ENCODE data around the gene RPP25.

Gene RPP25

GRCh38 chr15:74992619-74993018 lies 36.0 kb upstream of the RPP25 start:
- no peak for DNase-seq
- Histone ChIP-seq H3K4me2 (ENCODE audit: low read depth, low read length) (no peak overlapping the region), H3F3A (ENCODE audit: insufficient read depth, low read length) (no peaks in the 10 kb centered on the region), H3K27me3 (replicated peaks; ENCODE audit: insufficient read depth, low read length) (0 out of 2 replicates have a peak, but pooled peaks cover 3% of the 10 kb centered on the region), H3K27ac (ENCODE audit: low read length) (no peak overlapping the region), H3K9me3 (replicated peaks; ENCODE audit: insufficient read depth, low read length) (no peaks in the 10 kb centered on the region), H3K4me3 (ENCODE audit: low read length) (no peak overlapping the region), H3K9ac (ENCODE audit: low read length) (no peak overlapping the region), H3K4me1 (ENCODE audit: low read length) (no peaks in the 10 kb centered on the region), H3K79me2 (ENCODE audit: low read length) (no peaks in the 10 kb centered on the region), H4K20me1 (ENCODE audit: insufficient read depth, low read length) (no peaks in the 10 kb centered on the region), H3K36me3 (replicated peaks; ENCODE audit: insufficient read depth, low read length) (no peaks in the 10 kb centered on the region), H2AFZ (ENCODE audit: low read length) (no peak overlapping the region), H3K9me2 (replicated peaks; ENCODE audit: insufficient read depth, low read length) (no peaks in the 10 kb centered on the region)
- TF ChIP-seq EZH2phosphoT487 (IDR thresholded peaks at IDR 0.05; ENCODE audit: low read length) = no peak
- no peak for TF ChIP-seq EZH2 (optimal IDR thresholded peaks at IDR 0.05; ENCODE audit: low read depth, low read length)
- TF ChIP-seq CTCF (IDR thresholded peaks at IDR 0.05; ENCODE audit: low read length) = no peak

- H4K20me1 ChIP-seq (ENCODE audit: insufficient read depth, low read length) = no peaks in the 10 kb centered on the region
- no peak overlapping the region for H3K4me2 ChIP-seq (ENCODE audit: low read depth, low read length)
- no peak for DNase-seq
- H3K36me3 ChIP-seq (replicated peaks; ENCODE audit: insufficient read depth, low read length) = no peaks in the 10 kb centered on the region
- H2AFZ ChIP-seq (ENCODE audit: low read length) = no peak overlapping the region
- no peak overlapping the region for H3K27ac ChIP-seq (ENCODE audit: low read length)
- TF ChIP-seq EZH2 (optimal IDR thresholded peaks at IDR 0.05; ENCODE audit: low read depth, low read length) = no peak
- no peak for TF ChIP-seq CTCF (IDR thresholded peaks at IDR 0.05; ENCODE audit: low read length)
- TF ChIP-seq EZH2phosphoT487 (IDR thresholded peaks at IDR 0.05; ENCODE audit: low read length) = no peak
- H3F3A ChIP-seq (ENCODE audit: insufficient read depth, low read length) = no peaks in the 10 kb centered on the region
- H3K27me3 ChIP-seq (replicated peaks; ENCODE audit: insufficient read depth, low read length) = 0 out of 2 replicates have a peak, but pooled peaks cover 3% of the 10 kb centered on the region
- H3K9me2 ChIP-seq (replicated peaks; ENCODE audit: insufficient read depth, low read length) = no peaks in the 10 kb centered on the region
- H3K9ac ChIP-seq (ENCODE audit: low read length) = no peak overlapping the region
- H3K9me3 ChIP-seq (replicated peaks; ENCODE audit: insufficient read depth, low read length) = no peaks in the 10 kb centered on the region
- H3K79me2 ChIP-seq (ENCODE audit: low read length) = no peaks in the 10 kb centered on the region
- H3K4me3 ChIP-seq (ENCODE audit: low read length) = no peak overlapping the region
- H3K4me1 ChIP-seq (ENCODE audit: low read length) = no peaks in the 10 kb centered on the region
Observed at GRCh38 chr15:74989527-74989926, 33.0 kb upstream of the RPP25 start.

GRCh38 chr15:74988007-74988800 lies 31.6 kb upstream of the RPP25 start:
- Histone ChIP-seq H3K9me2 (replicated peaks; ENCODE audit: insufficient read depth, low read length) (no peaks in the 10 kb centered on the region), H3K9ac (ENCODE audit: low read length) (no peak overlapping the region), H3K27me3 (replicated peaks; ENCODE audit: insufficient read depth, low read length) (no peaks in the 10 kb centered on the region), H3K27ac (ENCODE audit: low read length) (no peak overlapping the region), H2AFZ (ENCODE audit: low read length) (no peak overlapping the region), H3F3A (ENCODE audit: insufficient read depth, low read length) (peaks cover 8% of the 10 kb centered on the region), H4K20me1 (ENCODE audit: insufficient read depth, low read length) (no peaks in the 10 kb centered on the region), H3K36me3 (replicated peaks; ENCODE audit: insufficient read depth, low read length) (no peaks in the 10 kb centered on the region), H3K9me3 (replicated peaks; ENCODE audit: insufficient read depth, low read length) (no peaks in the 10 kb centered on the region), H3K79me2 (ENCODE audit: low read length) (no peaks in the 10 kb centered on the region), H3K4me2 (ENCODE audit: low read depth, low read length) (no peak overlapping the region), H3K4me1 (ENCODE audit: low read length) (peaks cover 9% of the 10 kb centered on the region), H3K4me3 (ENCODE audit: low read length) (no peak overlapping the region)
- peak; percentile 73 for DNase-seq
- TF ChIP-seq EZH2 (optimal IDR thresholded peaks at IDR 0.05; ENCODE audit: low read depth, low read length) = no peak
- TF ChIP-seq EZH2phosphoT487 (IDR thresholded peaks at IDR 0.05; ENCODE audit: low read length) = no peak
- TF ChIP-seq CTCF (IDR thresholded peaks at IDR 0.05; ENCODE audit: low read length) = peak; percentile 86

Data from MM.1S (cell line).